ENCODE results near the gene CRIP2.

Gene CRIP2

GRCh38 chr14:105487986-105488777 is 13.6 kb downstream of the CRIP2 start:
- no peak for DNase-seq (ENCODE audit: low read depth in 2 of 2)

DNA sequence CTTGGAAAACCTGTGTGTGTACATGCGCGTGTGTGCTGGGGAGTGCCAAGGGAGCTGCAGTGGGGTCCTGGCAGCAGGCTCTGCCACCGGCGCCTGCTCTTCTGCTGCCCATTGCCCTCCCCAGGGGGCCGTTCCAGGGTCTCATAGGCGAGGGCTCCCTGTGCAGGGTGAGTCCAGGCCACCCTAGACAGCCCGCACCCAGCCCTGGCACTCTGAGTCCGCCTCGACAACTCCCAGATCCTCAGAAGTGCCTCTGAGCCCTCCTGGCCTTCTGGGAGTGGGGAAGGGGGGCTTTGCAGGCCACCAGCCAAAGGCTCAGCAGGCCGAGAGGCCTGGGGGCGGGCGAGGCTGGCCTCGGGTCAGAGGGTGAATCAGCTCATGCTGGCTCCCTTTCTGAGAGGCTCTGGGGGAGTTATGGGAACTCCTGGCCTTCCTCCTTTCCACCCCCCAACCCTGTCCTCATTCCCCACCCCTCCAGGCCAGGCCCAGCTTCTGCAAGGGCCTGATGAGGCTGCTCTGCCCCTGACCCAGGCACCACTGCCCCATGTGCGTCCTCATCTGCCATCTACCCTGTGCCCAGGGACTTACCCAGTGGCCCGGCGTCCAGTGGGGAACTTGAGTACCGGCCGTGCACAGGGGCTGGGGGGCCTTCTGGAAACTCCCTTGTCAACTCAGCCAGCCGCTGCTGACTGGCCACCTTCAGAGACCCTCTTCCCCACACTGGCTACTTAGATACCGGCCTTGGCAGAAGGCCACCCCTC is 14.3 kb downstream of the CRIP2 start:
- DNase-seq (ENCODE audit: low read depth in 2 of 2): no peak

- DNase-seq (ENCODE audit: low read depth in 2 of 2): peak; percentile 73 to 81
These were observed 15.1 kb downstream of the CRIP2 start for GRCh38 chr14:105489542-105490266.

- DNase-seq (ENCODE audit: low read depth in 2 of 2): no peak
These were observed 15.6 kb downstream of the CRIP2 start for GRCh38 chr14:105490267-105490571.

DNA sequence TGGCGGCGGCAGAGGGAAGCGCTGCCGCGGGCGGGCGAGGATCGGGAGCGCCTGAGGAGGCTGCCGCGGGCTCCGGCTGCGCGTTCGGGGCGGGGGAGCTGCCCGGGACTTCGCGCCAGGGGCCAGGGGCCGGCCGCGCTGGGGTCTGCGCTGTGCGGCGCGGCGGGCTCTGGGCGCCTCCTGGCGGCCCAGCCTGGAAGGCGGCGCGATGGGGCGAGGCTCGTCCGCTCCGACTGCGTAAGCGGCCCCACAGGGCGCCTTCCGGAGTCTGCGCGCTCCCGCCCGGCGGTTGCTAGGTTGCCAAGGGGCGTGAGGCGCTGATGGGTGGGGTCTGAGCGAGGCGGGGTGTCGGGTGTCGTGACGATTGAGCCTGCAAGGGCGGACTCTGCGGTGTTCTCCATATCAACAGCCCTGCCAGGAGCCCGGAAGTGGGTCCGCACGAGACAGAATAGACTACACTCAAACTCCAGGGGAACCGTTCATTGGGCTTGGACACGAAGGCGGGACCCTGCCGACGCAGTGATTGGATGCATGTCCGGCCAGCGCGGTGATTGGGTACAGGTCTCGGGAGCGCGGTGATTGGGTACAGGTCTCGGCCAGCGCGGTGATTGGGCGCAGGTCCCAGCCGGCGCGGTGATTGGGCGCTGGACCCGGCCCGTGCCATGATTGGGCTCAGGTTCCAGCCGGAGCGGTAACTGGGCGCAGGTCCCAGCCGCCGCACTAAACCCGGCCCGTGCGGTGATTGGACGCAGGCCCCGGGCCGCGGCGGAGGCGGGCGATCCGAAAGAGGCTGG is 16.1 kb downstream of the CRIP2 start, which contains the start of gene TEDC1:
Gene TEDC1 (plus strand): TSS at position 675 of the 794 bp plus-strand sequence. CDS start 130 bp downstream, outside the sequence.
- DNase-seq (ENCODE audit: low read depth in 2 of 2): peak; percentile 99

GRCh38 chr14:105491366-105491973 is 16.8 kb downstream of the CRIP2 start:
- peak; percentile 75 for DNase-seq (ENCODE audit: low read depth in 2 of 2)

- no peak for DNase-seq (ENCODE audit: low read depth in 2 of 2)
These were observed 17.7 kb downstream of the CRIP2 start for GRCh38 chr14:105492031-105492970.

- no peak for DNase-seq (ENCODE audit: low read depth in 2 of 2)
These were observed 18.6 kb downstream of the CRIP2 start for GRCh38 chr14:105492971-105493871.

DNA sequence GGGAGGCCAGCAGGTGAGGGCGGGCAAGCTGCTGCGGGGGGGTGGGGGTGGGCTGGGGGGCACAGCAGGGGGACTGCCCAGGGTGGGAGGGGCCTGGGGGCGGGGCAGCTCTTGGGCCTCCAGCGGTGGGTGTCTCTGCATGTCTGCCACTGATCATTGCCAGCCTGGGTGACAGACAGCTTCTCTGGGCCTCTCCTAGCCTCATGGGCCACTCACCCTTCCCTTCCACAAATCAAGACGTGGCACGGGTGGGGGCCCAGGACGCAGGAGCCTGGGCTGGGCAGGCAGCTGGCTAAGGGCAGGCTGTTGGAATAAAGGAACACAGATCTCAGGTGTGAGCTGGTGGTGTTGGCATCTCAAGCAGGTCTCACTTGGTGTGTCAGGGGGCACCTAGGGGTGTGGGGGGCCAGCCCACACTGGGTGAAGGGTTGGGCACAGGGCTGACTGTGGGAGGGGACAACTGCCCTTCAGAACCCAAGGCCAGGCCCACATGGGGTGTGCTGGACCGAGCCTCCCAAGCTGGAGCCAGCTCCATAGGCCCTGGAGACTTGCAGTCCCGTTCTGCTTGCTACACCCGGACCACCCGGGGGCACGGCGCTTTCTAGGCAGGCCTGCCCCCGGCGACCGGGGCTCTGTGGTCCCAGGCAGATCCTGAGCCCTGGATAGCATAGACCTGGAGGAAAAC is 19.4 kb downstream of the CRIP2 start:
- no peak for DNase-seq (ENCODE audit: low read depth in 2 of 2)

DNA sequence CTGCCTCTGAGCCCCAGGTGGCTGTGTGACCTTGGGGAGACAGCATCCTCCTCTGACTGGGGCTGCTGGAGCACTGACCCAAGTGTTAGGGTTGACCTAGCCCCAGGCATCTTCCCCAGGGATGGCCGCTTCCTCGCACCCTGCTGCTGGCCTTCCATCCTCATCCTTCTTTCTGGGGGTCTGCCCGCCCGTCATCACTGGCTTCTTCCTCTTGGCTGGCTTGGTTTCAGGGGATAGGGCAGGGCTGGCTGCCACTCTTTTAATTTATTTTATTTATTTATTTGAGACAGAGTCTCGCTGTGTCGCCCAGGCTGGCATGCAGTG is 19.9 kb downstream of the CRIP2 start:
- DNase-seq (ENCODE audit: low read depth in 2 of 2): no peak

DNA sequence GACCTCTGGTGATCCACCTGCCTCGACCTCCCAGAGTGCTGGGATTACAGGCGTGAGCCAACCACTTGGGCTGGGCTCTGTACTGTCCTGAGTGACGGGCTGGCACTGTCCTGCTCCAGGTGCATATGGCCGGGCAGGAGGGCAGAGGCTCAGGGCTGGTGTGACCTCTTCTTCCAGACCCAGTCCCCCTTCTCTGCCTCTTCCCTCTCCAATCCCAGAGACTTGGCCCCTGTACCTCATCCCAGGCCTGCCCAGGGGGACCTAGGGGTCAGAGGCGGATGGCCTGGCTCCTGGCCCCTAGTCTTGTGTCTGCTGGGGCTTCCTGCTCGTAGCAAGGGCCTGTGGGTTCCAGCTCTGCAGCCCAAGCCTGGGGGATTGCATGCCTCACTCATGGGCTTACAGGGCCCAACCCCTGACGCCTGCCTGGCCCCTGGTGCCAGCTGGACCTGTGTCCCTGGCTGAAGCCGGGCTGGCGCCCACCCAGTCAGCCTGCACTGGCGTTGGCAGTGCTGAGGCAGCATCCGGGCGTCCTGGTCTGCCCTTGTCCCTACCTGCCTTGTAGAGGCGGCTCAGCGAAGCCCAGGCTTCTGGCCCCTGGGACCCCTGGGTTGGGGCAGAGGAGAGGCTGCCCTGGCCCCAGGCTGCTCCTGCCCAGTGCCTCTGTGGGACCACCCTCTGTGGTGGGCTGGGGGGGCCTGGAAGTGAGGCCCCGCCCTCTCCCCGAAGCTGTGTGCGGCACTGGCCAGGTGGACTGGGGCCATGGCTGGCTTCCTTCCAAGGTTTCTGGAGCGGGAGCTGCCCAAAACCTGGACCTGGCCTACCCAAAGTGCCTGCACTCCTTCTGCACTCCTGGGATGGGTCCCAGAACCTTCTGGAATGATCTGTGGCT is 20.7 kb downstream of the CRIP2 start:
- no peak for DNase-seq (ENCODE audit: low read depth in 2 of 2)

DNA sequence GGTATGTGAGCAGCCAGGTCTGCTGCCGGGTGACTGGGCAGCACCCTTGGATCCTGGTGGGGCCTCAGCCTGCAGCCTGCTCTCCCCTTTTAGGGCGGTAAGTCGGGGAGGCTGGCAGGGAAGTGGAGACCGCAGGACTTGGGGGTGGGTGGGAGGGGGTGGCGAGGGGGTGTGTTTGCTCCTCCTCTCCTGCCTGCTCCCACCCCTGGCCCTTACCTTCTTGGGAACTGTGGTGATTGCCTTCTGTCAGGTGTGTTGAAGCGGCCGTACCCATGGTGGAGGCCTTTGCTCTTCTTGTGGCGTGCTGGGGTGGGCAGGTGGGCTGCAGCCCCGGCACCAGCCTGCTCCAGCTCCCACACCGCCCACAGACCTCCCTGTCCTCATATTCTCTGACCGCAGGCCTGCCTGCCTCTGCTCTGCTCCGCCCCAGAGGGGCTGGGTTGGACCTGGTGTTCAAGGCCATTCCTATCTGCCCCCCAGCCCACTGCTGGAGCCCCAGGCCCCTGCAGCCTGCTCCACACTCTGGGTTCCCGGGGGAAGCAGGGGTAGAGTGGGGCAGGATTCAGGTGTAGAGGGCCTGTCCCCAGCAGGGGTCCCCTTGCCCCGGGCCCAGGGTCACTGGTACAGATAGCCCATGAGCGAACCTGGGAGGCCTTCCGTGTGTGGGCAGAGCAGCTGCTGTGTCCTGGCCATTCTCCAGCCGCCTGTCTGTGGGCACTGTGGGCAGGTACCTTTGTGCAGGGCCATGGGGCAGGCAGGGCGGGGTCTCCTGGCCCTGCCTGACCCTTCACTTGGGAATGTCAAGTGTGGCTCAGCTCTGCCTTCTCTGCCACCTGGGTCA is 21.6 kb downstream of the CRIP2 start:
- no peak for DNase-seq (ENCODE audit: low read depth in 2 of 2)

- no peak for DNase-seq (ENCODE audit: low read depth in 2 of 2)
These were observed 22.4 kb downstream of the CRIP2 start for GRCh38 chr14:105496831-105497591.

DNA sequence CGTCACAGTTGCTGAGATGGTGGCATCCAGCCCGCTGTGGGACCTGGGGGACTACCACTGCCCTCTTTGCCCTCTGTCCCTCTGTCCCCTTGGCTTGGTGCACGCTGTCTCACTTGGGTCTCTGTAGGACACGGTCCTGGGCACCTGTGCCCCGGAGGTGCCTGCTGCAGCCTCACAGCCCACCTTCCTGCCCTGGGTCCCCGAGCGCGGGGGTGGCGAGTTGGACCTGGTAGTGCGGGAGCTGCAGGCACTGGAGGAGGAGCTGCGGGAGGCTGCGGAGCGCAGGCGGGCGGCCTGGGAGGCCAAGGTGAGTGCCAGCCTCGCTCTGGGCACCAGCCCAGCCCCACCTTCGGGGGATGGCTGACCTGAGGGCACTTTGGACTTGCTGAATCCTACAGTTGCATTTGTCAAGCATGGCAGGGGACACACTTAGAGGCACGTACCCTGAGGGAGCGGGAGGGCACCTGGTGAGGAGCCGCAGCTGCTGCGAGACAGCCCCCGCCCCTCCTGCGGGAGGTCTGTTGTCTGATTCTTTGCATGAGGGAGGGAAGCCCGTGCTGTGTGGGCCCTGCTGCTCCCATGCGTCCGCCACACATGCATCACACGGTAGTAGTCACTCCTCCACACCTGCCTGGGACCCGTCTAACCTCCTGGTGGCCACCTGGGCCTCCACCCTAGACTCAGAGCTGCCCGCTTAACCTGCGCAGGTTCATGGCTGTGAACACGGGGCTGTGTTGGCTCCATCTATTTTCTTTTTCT is 23.2 kb downstream of the CRIP2 start:
- DNase-seq (ENCODE audit: low read depth in 2 of 2): no peak

Data from stimulated activated CD8-positive, alpha-beta memory T cell treated with anti-CD3 and anti-CD28 coated beads, Interleukin-7, amount 100 ng/mL, for 4 hours (primary cell).